Panc1 (cell line): ENCODE results near the gene TRAPPC12. TPM values are rescaled to one million over a fixed set of nuclear protein-coding genes. Genes with fewer than 3 reads are reported as not detected.

Experiments used
- ATAC-seq: fragments of 200-7000 bp; cut with Tn5 transposase; 2 replicates; pipeline ENCODE4 v1.9.1; 2020; ENCODE audit warnings: mild to moderate bottlenecking, moderate library complexity
- BruUV-seq: library from RNA; stranded (reverse); fragments of 400-500 nt; replicated peaks from 2 replicates; lab custom pipeline; 2021; lab: Mats Ljungman, UMichigan
- CTCF ChIA-PET: fragments of 300-600 bp; sonication (Branson Sonifier 250); formaldehyde crosslinking; loops from one replicate; lab custom pipeline; 2022; ENCODE audit warnings: antibody characterized with exemption; lab: Charles Lee
- POLR2A ChIA-PET: fragments of 300-600 bp; sonication (Branson Sonifier 250); formaldehyde crosslinking; loops from one replicate; lab custom pipeline; 2022; ENCODE audit warnings: antibody characterized with exemption; lab: Charles Lee
- DNase-seq: peaks from one replicate; pipeline ENCODE4 v3.0.0-alpha.2; 2010; ENCODE audit warnings: low read depth, low spot score
- H3K27ac ChIP-seq: 2 replicates; pipeline ENCODE4 v1.5.1; 2011; ENCODE audit warnings: mild to moderate bottlenecking, low read length, inconsistent platforms
- H3K27me3 ChIP-seq: fragments of 200-500 bp; sonication (Bioruptor generic); 2 replicates; pipeline ENCODE4 v1.6.0; 2014; ENCODE audit warnings: low read length, inconsistent platforms; ENCODE audit not compliant: control insufficient read depth, insufficient read depth
- H3K36me3 ChIP-seq: fragments of 200-500 bp; sonication (Bioruptor generic); 2 replicates; pipeline ENCODE4 v1.5.1; 2014; ENCODE audit warnings: inconsistent platforms, mild to moderate bottlenecking, low read length, moderate library complexity; ENCODE audit not compliant: control insufficient read depth, insufficient read depth
- H3K4me1 ChIP-seq: 2 replicates; pipeline ENCODE4 v1.5.1; 2011; ENCODE audit warnings: inconsistent platforms, mild to moderate bottlenecking, low read length, moderate library complexity; ENCODE audit not compliant: control insufficient read depth, insufficient read depth
- H3K4me3 ChIP-seq, 2 experiments: 2 replicates each; pipeline ENCODE4 v1.5.1; 2011 to 2012; ENCODE audit warnings: low read depth in 2 of 2, low read length in 2 of 2, mild to moderate bottlenecking in 2 of 2, inconsistent platforms in 1 of 2, moderate library complexity in 1 of 2
- H3K9me3 ChIP-seq: fragments of 200-500 bp; sonication (Bioruptor generic); 2 replicates; pipeline ENCODE4 v1.5.1; 2014; ENCODE audit warnings: low read depth, mild to moderate bottlenecking, inconsistent platforms, low read length, moderate library complexity; ENCODE audit not compliant: control insufficient read depth, insufficient read depth
- POLR2AphosphoS5 ChIP-seq: IDR thresholded peaks from 2 replicates; pipeline ENCODE4 v1.6.1; 2012; ENCODE audit warnings: mild to moderate bottlenecking, low read depth, low read length, moderate library complexity
- REST ChIP-seq, 2 experiments: IDR thresholded peaks; 2 replicates each; pipeline ENCODE4 v1.6.1; 2011 to 2012; ENCODE audit warnings: low read depth in 2 of 2, control low read depth in 1 of 2, low read length in 1 of 2, mild to moderate bottlenecking in 1 of 2, moderate library complexity in 1 of 2; ENCODE audit not compliant: insufficient read depth in 1 of 2
- SIN3A ChIP-seq: IDR thresholded peaks from 2 replicates; pipeline ENCODE4 v1.6.1; 2012; ENCODE audit warnings: low read depth, mild to moderate bottlenecking, low read length, moderate library complexity, borderline replicate concordance; ENCODE audit not compliant: insufficient read depth
- TCF7L2 ChIP-seq: IDR thresholded peaks from 2 replicates; pipeline ENCODE4 v1.6.1; 2011; ENCODE audit warnings: mild to moderate bottlenecking, low read depth, low read length, inconsistent platforms
- in situ Hi-C: cut with HindIII; loops from 2 replicates; pipeline ENCODE4 v1.10.0; 2016; ENCODE audit warnings: low sequenced_read_pairs, low pct_unique_long_range_greater_than_20kb
- intact Hi-C: fragments of 100-400 bp; cut with micrococcal nuclease; formaldehyde crosslinking; loops from one replicate; pipeline ENCODE4 v1.10.0; 2022; ENCODE audit not compliant: unreplicated experiment
- total RNA-seq: library from RNA; stranded (reverse); gene quantifications from one replicate; pipeline ENCODE4 v1.2.1, GENCODE V29; 2021; ENCODE audit not compliant: unreplicated experiment
- TF ChIP-seq, protein P1 (sequence below): fragments of 450-650 bp; IDR thresholded peaks from 2 replicates; pipeline ENCODE4 v1.5.1; 2017; ENCODE audit warnings: mild to moderate bottlenecking

TRAPPC12 gene
- total RNA-seq, 1 experiment from 2014 or later, result 78.7 TPM

- TF ChIP-seq SIN3A (no peak), TCF7L2 (no peak), POLR2AphosphoS5 (no peak), REST (IDR thresholded peaks at IDR 0.05; ENCODE audit: insufficient read depth in 1 of 2, low read depth in 2 of 2, low read length in 1 of 2) (no peak)
- TF ChIP-seq, protein P1, sequence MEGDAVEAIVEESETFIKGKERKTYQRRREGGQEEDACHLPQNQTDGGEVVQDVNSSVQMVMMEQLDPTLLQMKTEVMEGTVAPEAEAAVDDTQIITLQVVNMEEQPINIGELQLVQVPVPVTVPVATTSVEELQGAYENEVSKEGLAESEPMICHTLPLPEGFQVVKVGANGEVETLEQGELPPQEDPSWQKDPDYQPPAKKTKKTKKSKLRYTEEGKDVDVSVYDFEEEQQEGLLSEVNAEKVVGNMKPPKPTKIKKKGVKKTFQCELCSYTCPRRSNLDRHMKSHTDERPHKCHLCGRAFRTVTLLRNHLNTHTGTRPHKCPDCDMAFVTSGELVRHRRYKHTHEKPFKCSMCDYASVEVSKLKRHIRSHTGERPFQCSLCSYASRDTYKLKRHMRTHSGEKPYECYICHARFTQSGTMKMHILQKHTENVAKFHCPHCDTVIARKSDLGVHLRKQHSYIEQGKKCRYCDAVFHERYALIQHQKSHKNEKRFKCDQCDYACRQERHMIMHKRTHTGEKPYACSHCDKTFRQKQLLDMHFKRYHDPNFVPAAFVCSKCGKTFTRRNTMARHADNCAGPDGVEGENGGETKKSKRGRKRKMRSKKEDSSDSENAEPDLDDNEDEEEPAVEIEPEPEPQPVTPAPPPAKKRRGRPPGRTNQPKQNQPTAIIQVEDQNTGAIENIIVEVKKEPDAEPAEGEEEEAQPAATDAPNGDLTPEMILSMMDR, result no peak
- ChIA-PET CTCF (no interaction called here), POLR2A (interaction anchor here (0.7 kb wide), 1 partner anchor 21 kb away, joined by 3 read pairs; no protein-coding TSS in a partner anchor)
- no peaks in the 10 kb centered on the region for H3K9me3 ChIP-seq
- H3K27ac ChIP-seq, result no peak overlapping the region
- H3K27me3 ChIP-seq, result no peaks in the 10 kb centered on the region
- ATAC-seq, result no peak
- no TSS peak for BruUV-seq
- no peaks in the 10 kb centered on the region for H3K36me3 ChIP-seq
- H3K4me1 ChIP-seq, result no peaks in the 10 kb centered on the region
- intact Hi-C loops, result no loop called here
- in situ Hi-C loops, result no loop called here
- no peak for DNase-seq
- no peak overlapping the region for H3K4me3 ChIP-seq
Observed at GRCh38 chr2:3354986-3355385, 24.5 kb upstream of the TRAPPC12 start.

DNA sequence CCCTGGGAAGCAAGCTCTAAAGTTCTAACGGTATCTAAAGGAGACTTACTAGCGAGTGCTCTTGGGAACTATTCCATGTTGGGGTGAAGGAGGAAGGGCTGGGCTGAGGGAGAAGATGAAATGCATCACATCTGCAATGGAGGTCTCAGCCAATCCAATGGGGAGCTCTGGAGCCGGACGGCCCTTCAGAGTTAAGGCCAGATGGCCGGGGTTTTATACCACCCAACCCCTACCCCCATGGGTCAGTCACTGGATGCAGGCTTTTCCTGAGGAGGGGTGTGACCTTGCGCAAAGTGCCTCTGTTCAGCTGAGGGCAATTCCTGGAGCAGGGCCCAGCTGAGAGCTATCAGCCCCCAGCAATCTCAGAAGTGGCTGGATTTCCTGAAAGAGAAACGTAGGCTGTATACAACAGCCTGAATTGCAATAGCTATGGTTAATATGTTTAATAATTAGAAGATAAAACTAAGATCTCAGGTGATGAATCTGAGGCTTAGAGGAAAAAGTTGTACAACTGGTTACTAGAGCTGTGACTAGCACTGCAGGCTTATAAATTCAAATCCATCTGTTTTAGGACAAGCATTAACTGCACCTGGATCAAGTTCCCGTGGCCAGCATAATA, 23.4 kb upstream of the TRAPPC12 start:
- in situ Hi-C loops, result no loop called here
- POLR2A ChIA-PET, result interaction anchor here (0.7 kb wide), 1 partner anchor 22 kb away, joined by 3 read pairs; no protein-coding TSS in a partner anchor
- intact Hi-C loops, result no loop called here
- H3K4me3 ChIP-seq, result no peak overlapping the region
- ATAC-seq (no peak), DNase-seq (no peak)
- no peaks in the 10 kb centered on the region for H3K9me3 ChIP-seq
- no peaks in the 10 kb centered on the region for H3K27me3 ChIP-seq
- no peak overlapping the region for H3K27ac ChIP-seq
- BruUV-seq, result no TSS peak
- no peak for TF ChIP-seq REST (IDR thresholded peaks at IDR 0.05; ENCODE audit: insufficient read depth in 1 of 2, low read depth in 2 of 2, low read length in 1 of 2)
- no peak for TF ChIP-seq SIN3A
- no peak for TF ChIP-seq TCF7L2
- TF ChIP-seq POLR2AphosphoS5, result no peak
- TF ChIP-seq, protein P1, result no peak
- no peaks in the 10 kb centered on the region for H3K36me3 ChIP-seq
- H3K4me1 ChIP-seq, result no peaks in the 10 kb centered on the region
- CTCF ChIA-PET, result no interaction called here
